ENCODE measurements around the gene CYP27B1. TPM values are rescaled to one million over a fixed set of nuclear protein-coding genes. Genes with fewer than 3 reads are reported as not detected.

The CYP27B1 gene
- total RNA-seq, 2 experiments from 2014 or later: 1.9 to 2.3 TPM

DNA sequence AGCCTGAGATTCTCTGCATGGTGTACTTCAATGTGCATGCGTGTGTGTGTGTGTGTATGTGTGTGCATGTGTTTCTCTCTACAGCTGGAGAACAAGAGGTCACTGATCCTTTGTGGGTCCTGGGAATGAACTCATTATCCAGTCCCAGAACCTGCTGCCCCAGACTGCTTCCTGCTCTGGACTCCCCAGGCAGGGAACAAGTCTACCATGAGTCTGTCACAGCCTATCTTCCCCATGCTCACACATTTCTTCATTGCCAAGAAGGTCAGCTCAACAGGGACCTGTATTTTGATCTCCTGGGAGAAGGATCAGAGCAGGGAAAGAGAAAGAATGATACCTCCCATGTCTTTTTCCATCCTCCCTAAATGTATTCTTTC, 25.5 kb downstream of the CYP27B1 start:
- Mint-ChIP-seq H3K36me3 (ENCODE audit: low read depth) (peaks cover 30% of the 10 kb centered on the region), H3K4me3 (peak overlapping the region; percentile 84), H3K4me1 (peaks cover 62% of the 10 kb centered on the region), H3K9me3 (no peaks in the 10 kb centered on the region), H3K27me3 (no peaks in the 10 kb centered on the region), H3K27ac (peak overlapping the region; percentile 85)
- ChIA-PET POLR2A (interaction anchor here (0.8 to 1.0 kb wide), 2 partner anchors 47 to 158 kb away, joined by 4 to 5 read pairs; partner anchors contain the start of gene OS9), CTCF (interaction anchor here (0.7 to 2.7 kb wide), 12 partner anchors 9 to 1983 kb away, joined by 3 to 12 read pairs (median 3); no protein-coding TSS in a partner anchor)
- no peak for DNase-seq

DNA sequence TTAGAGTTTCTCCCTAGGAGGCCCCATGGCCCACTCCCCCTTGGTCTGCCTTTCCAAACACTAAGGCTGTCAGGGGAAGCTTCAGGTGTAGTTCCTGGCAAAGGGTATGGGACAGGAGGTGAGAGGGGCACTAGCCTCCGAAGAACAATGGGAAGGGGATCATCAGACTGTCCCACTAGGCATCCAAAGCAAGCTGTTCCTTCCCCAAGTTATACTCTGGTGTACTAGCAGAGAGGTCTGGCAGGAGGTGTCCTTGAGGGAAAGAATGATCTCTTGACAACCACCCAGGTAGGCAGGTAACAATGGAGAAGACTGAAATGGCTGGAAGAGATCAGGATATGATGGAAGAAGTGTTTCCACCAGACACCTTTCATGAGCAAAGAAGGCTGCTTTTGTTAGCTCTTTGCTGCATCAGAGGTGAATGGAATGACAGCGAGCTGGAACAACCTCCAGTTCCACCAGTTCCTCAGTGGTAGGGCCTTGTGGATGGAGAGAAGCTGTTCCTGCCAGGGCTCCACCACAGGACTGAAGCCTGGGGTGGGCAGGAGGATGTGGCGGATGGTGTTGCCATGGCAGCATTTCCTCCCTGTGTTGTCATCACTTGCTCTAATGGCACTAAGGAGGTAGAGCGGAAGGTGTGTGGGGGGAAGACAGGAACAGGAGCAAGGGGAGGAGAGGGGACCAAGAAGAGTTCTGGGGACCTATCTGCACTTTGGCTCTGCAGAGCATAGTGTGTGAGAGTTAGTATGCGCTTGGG, 26.0 kb downstream of the CYP27B1 start:
- Mint-ChIP-seq H3K9me3 (no peaks in the 10 kb centered on the region), H3K4me1 (peaks cover 57% of the 10 kb centered on the region), H3K4me3 (peak overlapping the region; percentile 84), H3K27ac (peak overlapping the region; percentile 85), H3K27me3 (no peaks in the 10 kb centered on the region), H3K36me3 (ENCODE audit: low read depth) (peaks cover 26% of the 10 kb centered on the region)
- peak; percentile 91 for DNase-seq
- POLR2A ChIA-PET: interaction anchor here (0.8 to 1.0 kb wide), 2 partner anchors 47 to 157 kb away, joined by 4 to 5 read pairs; partner anchors contain the start of gene OS9
- CTCF ChIA-PET: interaction anchor here (0.9 to 2.7 kb wide), 11 partner anchors 8 to 282 kb away, joined by 3 to 12 read pairs (median 3); no protein-coding TSS in a partner anchor

DNA sequence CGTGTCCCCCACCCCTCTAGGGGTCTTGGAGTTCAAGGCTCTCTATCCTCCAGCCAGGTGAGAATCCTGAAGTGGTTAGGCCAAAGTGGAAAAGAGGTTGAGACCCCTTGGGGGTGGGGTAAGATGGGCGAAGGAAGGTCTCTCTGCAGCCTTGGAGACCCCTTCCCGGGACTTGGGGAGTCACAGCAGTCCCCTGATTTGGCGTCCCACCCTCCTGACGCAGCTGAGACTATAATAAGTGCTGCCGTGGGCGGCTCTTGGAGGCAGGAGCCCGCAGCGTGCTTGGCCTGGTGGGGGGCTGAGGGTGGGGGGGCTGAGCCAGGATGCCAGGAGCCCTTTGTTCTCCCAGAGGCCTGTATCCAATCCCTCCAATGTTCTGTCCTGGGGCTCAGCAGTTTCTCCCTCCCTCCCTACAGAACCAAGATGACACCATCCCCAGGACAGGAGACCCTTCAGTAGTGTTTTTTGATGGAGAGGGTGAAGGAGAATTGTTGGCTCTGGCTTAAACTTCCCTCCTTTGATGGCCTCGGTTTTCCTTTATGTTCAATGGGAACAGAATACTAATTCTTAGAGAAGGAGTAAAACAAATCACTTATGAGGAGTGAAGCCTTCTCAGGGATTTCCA, 26.9 kb downstream of the CYP27B1 start:
- H3K4me3 Mint-ChIP-seq: peak overlapping the region; percentile 84
- POLR2A ChIA-PET: no interaction called here
- no peaks in the 10 kb centered on the region for H3K27me3 Mint-ChIP-seq

DNA sequence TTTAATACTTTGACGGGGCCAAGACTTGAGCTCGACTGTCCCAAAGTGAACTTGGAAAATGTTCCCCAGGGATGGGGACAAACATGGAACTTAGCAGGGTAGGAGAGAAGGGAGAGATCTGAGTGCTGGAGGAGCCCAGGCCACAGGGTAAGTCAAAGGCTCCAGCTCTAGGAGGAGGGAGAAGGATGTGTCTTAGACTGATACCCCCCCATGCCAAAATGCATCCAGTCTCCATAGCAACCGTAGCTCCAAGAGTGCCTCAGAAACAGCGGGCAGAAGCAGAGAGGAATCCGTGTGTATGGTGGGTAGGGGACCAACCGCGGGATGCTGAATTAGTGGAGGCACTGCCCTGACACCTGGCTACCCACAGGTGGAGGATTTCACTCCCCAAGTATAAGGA, 27.5 kb downstream of the CYP27B1 start:
- CTCF ChIA-PET: no interaction called here
- H3K4me1 Mint-ChIP-seq: peaks cover 44% of the 10 kb centered on the region
- DNase-seq: no peak
- H3K27ac Mint-ChIP-seq: peak overlapping the region; percentile 78
- peaks cover 35% of the 10 kb centered on the region for H3K36me3 Mint-ChIP-seq (ENCODE audit: low read depth)
- H3K4me3 Mint-ChIP-seq: peak overlapping the region; percentile 65
- H3K27me3 Mint-ChIP-seq: no peaks in the 10 kb centered on the region
- H3K9me3 Mint-ChIP-seq: no peaks in the 10 kb centered on the region
- POLR2A ChIA-PET: no interaction called here

More for the DNA sequence above, 26.9 kb downstream of the CYP27B1 start:
- Mint-ChIP-seq H3K9me3 (no peaks in the 10 kb centered on the region), H3K27ac (peak overlapping the region; percentile 85), H3K36me3 (ENCODE audit: low read depth) (peaks cover 29% of the 10 kb centered on the region), H3K4me1 (peaks cover 50% of the 10 kb centered on the region)
- DNase-seq: no peak
- CTCF ChIA-PET: interaction anchor here (2.7 kb wide), 1 partner anchor 156 kb away, joined by 12 read pairs; no protein-coding TSS in a partner anchor

DNA sequence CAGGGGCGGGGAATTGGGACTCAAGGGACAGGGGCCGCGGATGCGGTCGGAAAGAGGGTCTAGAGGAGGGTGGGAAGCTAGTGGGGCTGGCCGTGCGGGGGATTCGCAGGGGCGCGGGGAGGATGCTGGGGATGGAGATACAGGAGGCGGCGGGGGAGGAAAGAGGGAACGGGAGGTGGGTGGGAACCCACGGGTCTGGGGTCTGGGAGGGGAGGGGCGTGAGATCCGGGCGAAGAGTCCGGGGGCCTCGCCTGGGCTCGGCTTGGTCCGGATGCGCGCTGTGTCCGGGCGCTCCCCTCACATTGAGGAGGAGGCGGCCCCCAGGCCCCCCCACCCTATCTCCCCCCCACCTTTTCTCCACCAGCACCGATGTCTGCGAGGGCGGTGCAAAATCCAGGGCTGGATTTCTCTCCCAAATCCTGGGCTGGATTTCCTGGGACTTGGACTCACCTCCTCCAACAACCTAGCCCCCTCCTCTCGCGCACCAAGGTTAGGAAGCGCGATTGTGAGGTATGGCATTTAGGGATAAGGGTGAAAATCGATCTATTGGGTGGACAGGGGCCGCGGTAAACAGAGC, 28.1 kb downstream of the CYP27B1 start, which contains the start of gene AGAP2:
AGAP2 (minus strand) TSS at position 82 of the 577 bp plus-strand sequence. CDS start 496 bp downstream, outside the sequence.
- peak within 1 kb of the TSS; percentile 65 for H3K4me3 Mint-ChIP-seq
- H3K27ac Mint-ChIP-seq: peak within 1 kb of the TSS; percentile 78
- DNase-seq: no peak
- peaks cover 40% of the 10 kb centered on the region for H3K36me3 Mint-ChIP-seq (ENCODE audit: low read depth)
- no peaks in the 10 kb centered on the region for H3K9me3 Mint-ChIP-seq
- ChIA-PET POLR2A (no interaction called here), CTCF (no interaction called here)
- H3K4me1 Mint-ChIP-seq: peaks cover 38% of the 10 kb centered on the region
- H3K27me3 Mint-ChIP-seq: no peaks in the 10 kb centered on the region

DNA sequence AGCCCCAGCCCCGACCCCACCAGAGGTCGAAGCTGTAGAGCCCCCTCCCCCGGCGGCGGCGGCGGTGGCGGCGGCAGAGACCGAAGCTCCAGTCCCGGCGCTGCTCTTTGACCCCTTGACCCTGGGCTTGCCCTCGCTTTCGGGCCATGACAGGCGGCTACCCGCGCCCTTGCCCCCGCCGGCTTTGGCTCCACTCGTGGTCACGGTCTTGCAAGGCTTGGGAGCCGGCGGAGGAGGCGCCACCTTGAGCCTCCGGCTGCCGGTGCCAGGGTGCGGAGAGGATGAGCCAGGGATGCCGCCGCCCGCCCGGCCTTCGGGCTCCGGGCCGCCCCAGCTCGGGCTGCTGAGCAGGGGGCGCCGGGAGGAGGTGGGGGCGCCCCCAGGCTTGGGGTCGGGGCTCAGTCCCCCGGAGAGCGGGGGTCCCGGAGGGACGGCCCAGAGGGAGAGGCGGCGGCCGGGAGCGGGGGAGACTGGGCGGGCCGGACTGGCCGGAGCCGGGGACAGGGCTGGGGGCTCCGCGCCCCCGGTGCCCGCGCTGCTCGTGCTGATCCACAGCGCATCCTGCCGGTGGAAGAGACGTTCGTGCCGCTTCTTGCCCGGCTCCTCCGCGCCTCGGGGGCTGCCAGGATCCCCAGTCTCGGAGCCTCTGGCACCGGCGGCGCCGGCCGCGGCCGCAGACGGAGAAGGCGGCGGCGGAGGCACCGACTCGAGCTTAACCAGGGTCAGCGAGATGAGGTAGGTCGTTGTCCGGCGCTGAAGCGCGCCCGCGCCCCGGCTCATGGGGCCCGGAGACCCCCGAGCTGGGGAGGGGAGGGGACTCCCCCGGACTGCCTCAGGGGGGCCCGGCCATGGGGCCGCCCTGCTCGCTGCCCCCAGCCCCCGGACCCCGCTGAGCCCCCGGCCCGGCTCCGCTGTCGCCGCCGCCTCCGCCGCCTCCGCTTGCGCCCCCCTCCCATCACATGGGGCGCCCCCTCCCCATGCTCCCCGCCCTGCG, 29.1 kb downstream of the CYP27B1 start:
- Mint-ChIP-seq H3K4me3 (no peak overlapping the region), H3K4me1 (peaks cover 33% of the 10 kb centered on the region), H3K27me3 (no peaks in the 10 kb centered on the region), H3K36me3 (ENCODE audit: low read depth) (peaks cover 47% of the 10 kb centered on the region), H3K27ac (no peak overlapping the region), H3K9me3 (no peaks in the 10 kb centered on the region)
- CTCF ChIA-PET: no interaction called here
- POLR2A ChIA-PET: no interaction called here
- DNase-seq: no peak

DNA sequence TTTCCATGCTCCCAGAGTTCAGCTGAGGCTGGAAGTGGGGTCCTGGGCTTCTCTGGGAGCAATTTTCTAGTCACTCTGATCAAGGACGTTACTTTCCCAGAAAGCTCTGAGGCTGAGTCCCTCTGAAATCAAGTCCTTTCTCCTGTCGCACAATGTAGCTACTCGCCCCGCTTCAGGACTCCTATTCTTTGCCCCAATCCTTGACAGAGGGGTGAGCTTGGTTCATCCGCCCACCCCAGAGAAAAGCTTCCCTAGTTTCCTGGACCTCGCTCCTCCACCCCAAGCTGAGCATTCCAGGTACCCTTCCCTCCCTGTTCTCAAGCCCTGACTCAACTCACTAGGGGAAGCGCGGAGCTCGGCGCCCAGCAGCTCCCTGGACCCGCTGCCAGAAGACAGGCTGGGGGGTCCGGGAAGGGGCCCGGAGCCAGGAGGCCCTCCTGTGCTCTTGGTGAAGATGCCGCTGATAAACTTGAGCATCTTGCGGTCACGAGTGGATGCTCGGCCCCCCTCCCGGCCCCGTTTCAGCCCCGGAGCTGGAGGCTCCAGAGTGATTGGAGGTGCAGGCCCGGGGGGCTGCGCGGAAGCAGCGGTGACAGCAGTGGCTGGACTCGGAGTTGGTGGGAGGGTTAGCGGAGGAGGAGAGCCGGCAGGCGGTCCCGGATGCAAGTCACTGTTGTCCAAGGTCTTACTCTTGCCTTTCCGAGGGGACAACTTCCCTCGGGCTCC, 30.0 kb downstream of the CYP27B1 start:
- Mint-ChIP-seq H3K4me3 (no peak overlapping the region), H3K36me3 (ENCODE audit: low read depth) (peaks cover 56% of the 10 kb centered on the region), H3K27me3 (no peaks in the 10 kb centered on the region), H3K27ac (no peak overlapping the region), H3K4me1 (peaks cover 29% of the 10 kb centered on the region), H3K9me3 (no peaks in the 10 kb centered on the region)
- DNase-seq: no peak
- POLR2A ChIA-PET: no interaction called here
- CTCF ChIA-PET: interaction anchor here (0.9 kb wide), 1 partner anchor 10 kb away, joined by 3 read pairs; no protein-coding TSS in a partner anchor

DNA sequence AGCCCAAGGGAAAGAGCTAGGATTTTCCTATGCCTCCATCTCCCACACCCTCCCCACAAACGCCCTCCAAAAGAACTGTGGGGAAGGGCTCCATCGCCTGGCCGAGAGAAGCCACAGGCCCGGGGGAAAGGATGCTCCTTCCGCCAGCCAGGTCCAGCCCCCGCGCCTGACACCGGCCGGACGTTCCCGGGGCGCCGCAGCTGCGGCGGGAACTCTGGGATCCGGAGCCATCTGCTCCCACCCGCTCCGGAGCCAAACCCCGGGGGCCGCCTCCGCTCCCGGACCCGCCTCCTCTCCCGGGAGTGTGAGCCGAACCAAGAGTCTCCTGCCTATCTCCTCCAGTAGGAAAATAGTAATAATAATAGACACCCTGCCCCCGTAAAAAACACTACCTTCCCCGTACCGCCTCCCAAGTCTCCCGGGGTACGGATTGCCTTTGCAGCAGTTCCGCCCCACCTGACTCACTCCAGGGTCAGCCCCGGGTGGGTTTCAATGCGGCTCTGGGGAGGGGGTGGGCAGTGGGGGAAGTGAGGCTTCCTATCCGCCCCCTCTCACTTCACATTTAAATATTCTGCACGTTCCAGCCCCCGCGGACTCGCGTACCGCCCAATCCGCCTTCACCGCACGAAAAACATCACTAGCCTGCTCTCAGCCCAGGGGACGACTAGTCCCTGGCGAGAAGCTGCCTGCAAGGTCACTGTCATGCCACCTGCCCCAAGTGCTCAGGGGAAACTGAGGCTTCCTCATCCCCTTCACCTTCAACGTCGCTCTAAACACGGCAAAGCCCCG, 30.7 kb downstream of the CYP27B1 start:
- Mint-ChIP-seq H3K36me3 (ENCODE audit: low read depth) (peaks cover 61% of the 10 kb centered on the region), H3K27ac (no peak overlapping the region), H3K9me3 (no peaks in the 10 kb centered on the region)

DNA sequence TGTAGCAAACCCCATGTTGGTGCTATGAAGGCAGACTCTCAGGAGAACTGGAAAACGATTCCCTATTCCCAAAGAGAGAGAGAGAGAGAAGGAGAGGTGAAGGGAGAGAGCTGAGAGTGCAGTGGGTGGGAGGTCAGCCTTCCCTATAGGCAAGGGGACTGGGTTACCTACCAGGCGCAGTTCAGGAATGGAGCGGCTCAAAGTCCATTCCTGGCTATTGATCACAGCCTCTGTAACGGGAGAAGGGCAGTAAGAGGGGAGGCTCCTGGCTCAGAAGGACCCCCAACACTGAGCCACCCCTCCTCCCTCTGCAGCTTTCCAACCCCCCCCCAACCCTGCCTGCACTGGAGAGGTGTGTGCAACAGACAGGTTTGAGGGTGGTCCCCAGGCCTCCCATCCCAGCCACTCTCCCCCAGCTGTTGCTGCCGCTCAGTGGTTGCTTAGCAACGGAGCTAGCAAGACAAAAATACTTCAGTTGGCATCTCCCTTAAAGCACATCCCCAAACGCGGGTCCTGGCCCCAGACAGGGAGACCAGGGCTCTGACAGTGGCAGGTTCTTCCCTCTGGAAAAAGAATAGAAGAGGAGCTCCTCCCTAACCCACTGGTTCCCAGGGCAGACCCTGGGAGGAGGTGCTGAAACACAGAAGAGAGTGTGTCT, 31.6 kb downstream of the CYP27B1 start:
- ChIA-PET POLR2A (interaction anchor here (0.7 kb wide), 1 partner anchor 9 kb away, joined by 3 read pairs; no protein-coding TSS in a partner anchor), CTCF (interaction anchor here (0.8 to 2.9 kb wide), 4 partner anchors 9 to 22 kb away, joined by 3 to 8 read pairs (median 6); partner anchors contain the start of gene TSPAN31)
- peaks cover 62% of the 10 kb centered on the region for H3K36me3 Mint-ChIP-seq (ENCODE audit: low read depth)
- DNase-seq: no peak
- H3K27me3 Mint-ChIP-seq: no peaks in the 10 kb centered on the region
- no peaks in the 10 kb centered on the region for H3K9me3 Mint-ChIP-seq
- no peak overlapping the region for H3K4me3 Mint-ChIP-seq
- H3K27ac Mint-ChIP-seq: no peak overlapping the region
- peaks cover 19% of the 10 kb centered on the region for H3K4me1 Mint-ChIP-seq

More for the DNA sequence above, 30.7 kb downstream of the CYP27B1 start:
- Mint-ChIP-seq H3K27me3 (no peaks in the 10 kb centered on the region), H3K4me1 (peaks cover 26% of the 10 kb centered on the region), H3K4me3 (no peak overlapping the region)
- ChIA-PET POLR2A (no interaction called here), CTCF (interaction anchor here (0.9 to 1.5 kb wide), 2 partner anchors 9 to 21 kb away, joined by 3 to 5 read pairs; no protein-coding TSS in a partner anchor)
- no peak for DNase-seq

DNA sequence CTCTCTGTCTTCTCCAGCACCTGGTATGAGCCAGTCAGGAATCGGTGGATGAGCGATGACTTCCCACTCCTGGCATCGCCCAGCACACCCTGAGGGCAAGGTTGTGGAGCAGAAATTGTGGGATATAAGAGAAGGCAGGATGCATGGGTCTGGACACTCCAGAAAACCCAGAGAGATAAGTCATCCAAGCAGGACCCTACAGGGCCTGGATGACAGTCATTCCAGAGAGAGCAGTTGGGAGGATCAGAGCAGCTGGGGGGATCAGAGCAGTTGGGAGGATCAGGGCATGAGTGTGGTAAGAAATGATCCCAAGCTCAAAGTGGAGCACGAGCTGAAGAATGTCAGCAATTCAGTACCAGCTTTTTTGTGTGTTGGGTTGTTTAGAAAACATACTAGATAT, 32.3 kb downstream of the CYP27B1 start:
- Mint-ChIP-seq H3K9me3 (no peaks in the 10 kb centered on the region), H3K36me3 (ENCODE audit: low read depth) (peaks cover 68% of the 10 kb centered on the region)
- CTCF ChIA-PET: interaction anchor here (0.8 to 2.9 kb wide), 4 partner anchors 10 to 22 kb away, joined by 3 to 8 read pairs (median 6); partner anchors contain the start of gene TSPAN31

More for the DNA sequence above, 32.3 kb downstream of the CYP27B1 start:
- POLR2A ChIA-PET: interaction anchor here (0.7 kb wide), 1 partner anchor 8 kb away, joined by 3 read pairs; no protein-coding TSS in a partner anchor
- Mint-ChIP-seq H3K27ac (no peak overlapping the region), H3K27me3 (no peaks in the 10 kb centered on the region), H3K4me1 (peaks cover 13% of the 10 kb centered on the region), H3K4me3 (no peak overlapping the region)
- no peak for DNase-seq

Measured in activated CD4-positive, alpha-beta T cell treated with anti-CD3 and anti-CD28 coated beads, Interleukin-2, amount 10 ng/mL, durations not matched to agents 7 days and 5 days (primary cell).